GM23338 (cell line): ENCODE results near the gene UXS1. TPM values are rescaled to one million over a fixed set of nuclear protein-coding genes. Genes with fewer than 3 reads are reported as not detected.

ENCODE experiments used
- ATAC-seq: fragments of 200-7000 bp; cut with Tn5 transposase; 3 replicates; pipeline ENCODE4 v1.9.1; 2020
- DNase-seq: peaks from one replicate; pipeline ENCODE4 v3.0.0-alpha.2; 2015; ENCODE audit warnings: low spot score
- H2AFZ ChIP-seq: fragments of 200-600 bp; sonication (generic); 2 replicates; pipeline ENCODE4 v1.8.0; 2016; ENCODE audit warnings: antibody characterized with exemption, mild to moderate bottlenecking, moderate library complexity
- H3F3A ChIP-seq: fragments of 200-600 bp; sonication (generic); replicated peaks from 2 replicates; pipeline ENCODE4 v1.8.0; 2017; ENCODE audit warnings: antibody characterized with exemption, mixed run types, low read depth
- H3K27ac ChIP-seq: fragments of 200-600 bp; sonication (generic); 2 replicates; pipeline ENCODE4 v1.6.1; 2016; ENCODE audit warnings: low read depth
- H3K27me3 ChIP-seq: fragments of 200-600 bp; sonication (generic); 2 replicates; pipeline ENCODE4 v1.8.0; 2016; ENCODE audit warnings: mild to moderate bottlenecking, mixed run types, moderate library complexity; ENCODE audit not compliant: insufficient read depth
- H3K36me3 ChIP-seq: fragments of 200-600 bp; sonication (generic); 2 replicates; pipeline ENCODE4 v1.8.0; 2016; ENCODE audit warnings: mild to moderate bottlenecking; ENCODE audit not compliant: insufficient read depth
- H3K4me1 ChIP-seq: fragments of 200-600 bp; sonication (generic); 2 replicates; pipeline ENCODE4 v1.8.0; 2016; ENCODE audit warnings: mild to moderate bottlenecking, moderate library complexity; ENCODE audit not compliant: insufficient read depth
- H3K4me2 ChIP-seq: fragments of 200-600 bp; sonication (generic); 2 replicates; pipeline ENCODE4 v1.7.1; 2017; ENCODE audit warnings: mixed run types
- H3K4me3 ChIP-seq: fragments of 200-600 bp; sonication (generic); 2 replicates; pipeline ENCODE4 v1.6.1; 2016; ENCODE audit warnings: mixed run types
- H3K79me2 ChIP-seq: fragments of 200-600 bp; sonication (generic); replicated peaks from 2 replicates; pipeline ENCODE4 v1.8.0; 2017; ENCODE audit warnings: mild to moderate bottlenecking; ENCODE audit not compliant: insufficient read depth
- H3K9me2 ChIP-seq: fragments of 200-600 bp; sonication (generic); 2 replicates; pipeline ENCODE4 v1.8.0; 2017; ENCODE audit not compliant: insufficient read depth
- H4K20me1 ChIP-seq: fragments of 200-600 bp; sonication (generic); replicated peaks from 2 replicates; pipeline ENCODE4 v1.8.0; 2017; ENCODE audit warnings: mild to moderate bottlenecking; ENCODE audit not compliant: insufficient read depth
- H3K27ac Mint-ChIP-seq: 2 replicates; pipeline ENCODE4 v1.8.0; 2020; ENCODE audit warnings: inconsistent platforms, mild to moderate bottlenecking, moderate library complexity, mixed read lengths
- H3K27me3 Mint-ChIP-seq: 3 replicates; pipeline ENCODE4 v1.8.0; 2022; ENCODE audit warnings: low read depth, mild to moderate bottlenecking, moderate library complexity, mixed read lengths, inconsistent platforms; ENCODE audit not compliant: insufficient read depth, poor library complexity
- H3K36me3 Mint-ChIP-seq: 3 replicates; pipeline ENCODE4 v1.8.0; 2021; ENCODE audit warnings: low read depth, mild to moderate bottlenecking, inconsistent platforms, moderate library complexity, mixed read lengths
- H3K4me1 Mint-ChIP-seq: 3 replicates; pipeline ENCODE4 v1.8.0; 2020; ENCODE audit warnings: mild to moderate bottlenecking, inconsistent platforms, mixed read lengths
- H3K4me3 Mint-ChIP-seq: 3 replicates; pipeline ENCODE4 v1.8.0; 2021; ENCODE audit warnings: moderate library complexity, mild to moderate bottlenecking, inconsistent platforms, mixed read lengths
- H3K9me3 Mint-ChIP-seq: 3 replicates; pipeline ENCODE4 v1.8.0; 2020; ENCODE audit warnings: moderate library complexity, mild to moderate bottlenecking, inconsistent platforms, mixed read lengths
- CREB1 ChIP-seq: fragments of 250-450 bp; sonication (Bioruptor Pico); IDR thresholded peaks from 2 replicates; pipeline ENCODE4 v1.5.0; 2020; ENCODE audit warnings: low read depth, mild to moderate bottlenecking, moderate library complexity
- CTCF ChIP-seq, 2 experiments: fragments of 200-600 bp in 1 of 2; sonication (generic) in 1 of 2; conservative IDR thresholded peaks; 2 replicates each; pipeline versions ENCODE4 v1.5.1 to v1.6.1; 2016 to 2017; ENCODE audit warnings: antibody characterized with exemption in 2 of 2, low read depth in 2 of 2, mild to moderate bottlenecking in 2 of 2, moderate library complexity in 1 of 2
- ETS1 ChIP-seq: IDR thresholded peaks from 2 replicates; pipeline ENCODE4 v1.6.1; 2016; ENCODE audit warnings: antibody characterized with exemption
- EZH2 ChIP-seq: fragments of 200-600 bp; sonication (generic); IDR thresholded peaks from one replicate; pipeline ENCODE4 v1.8.0; 2017; ENCODE audit warnings: antibody characterized with exemption, mild to moderate bottlenecking, low read depth; ENCODE audit not compliant: unreplicated experiment
- EZH2phosphoT487 ChIP-seq: fragments of 200-600 bp; sonication (generic); IDR thresholded peaks from one replicate; pipeline ENCODE4 v1.8.1; 2018; ENCODE audit warnings: antibody characterized with exemption; ENCODE audit not compliant: unreplicated experiment
- JUNB ChIP-seq: IDR thresholded peaks from one replicate; pipeline ENCODE4 v1.6.1; 2016; ENCODE audit warnings: antibody characterized with exemption; ENCODE audit not compliant: unreplicated experiment
- NANOG ChIP-seq: IDR thresholded peaks from 2 replicates; pipeline ENCODE4 v1.6.1; 2016; ENCODE audit warnings: antibody characterized with exemption, borderline replicate concordance
- REST ChIP-seq: IDR thresholded peaks from one replicate; pipeline ENCODE4 v1.6.1; 2018; ENCODE audit warnings: antibody characterized with exemption; ENCODE audit not compliant: unreplicated experiment
- STAT1 ChIP-seq: IDR thresholded peaks from one replicate; pipeline ENCODE4 v1.6.1; 2016; ENCODE audit warnings: antibody characterized with exemption; ENCODE audit not compliant: unreplicated experiment
- ZNF114 ChIP-seq: fragments of 250-450 bp; sonication (Bioruptor Pico); IDR thresholded peaks from 2 replicates; pipeline ENCODE4 v1.5.0; 2020; ENCODE audit warnings: mild to moderate bottlenecking, moderate library complexity
- ZNF331 ChIP-seq: fragments of 250-450 bp; sonication (Bioruptor Pico); IDR thresholded peaks from 2 replicates; pipeline ENCODE4 v1.5.0; 2020; ENCODE audit warnings: low read depth, mild to moderate bottlenecking, moderate library complexity
- ZNF462 ChIP-seq: fragments of 250-450 bp; sonication (Bioruptor Pico); IDR thresholded peaks from 2 replicates; pipeline ENCODE4 v1.5.0; 2020; ENCODE audit warnings: mild to moderate bottlenecking, moderate library complexity
- polyA plus RNA-seq: library from polyadenylated mRNA; unstranded; fragments of >200 nt; fragmentation: Nextera tagmentation; extraction: Ambion mirVana; gene quantifications from 2 replicates; pipeline ENCODE4 v1.2.1, GENCODE V29; 2016
- total RNA-seq: library from RNA; depleted of rRNA; stranded (reverse); fragments of >200 nt; shearing (Covaris generic); gene quantifications from 2 replicates; pipeline ENCODE4 v1.2.3, GENCODE V29; 2014

UXS1 gene
- total and polyA plus RNA-seq, 2 experiments from 2014 or later: 48.7 to 131 TPM

GRCh38 chr2:106099691-106100090 is 94.4 kb downstream of the UXS1 start:
- Histone ChIP-seq H3K36me3 (peaks cover 2% of the 10 kb centered on the region; the same call in 1 of the 2 replicates), H3K9me2 (no peaks in the 10 kb centered on the region; the same call in 1 of the 2 replicates), H4K20me1 (peaks cover 13% of the 10 kb centered on the region), H3K4me2 (no peak overlapping the region), H2AFZ (no peak overlapping the region), H3K79me2 (no peaks in the 10 kb centered on the region), H3K4me3 (no peak overlapping the region), H3F3A (no peaks in the 10 kb centered on the region), H3K27me3 (no peaks in the 10 kb centered on the region), H3K4me1 (peaks cover 5% of the 10 kb centered on the region; the same call in 1 of the 2 replicates), H3K27ac (no peak overlapping the region)
- H3K27ac Mint-ChIP-seq: no peak overlapping the region
- DNase-seq: no peak
- H3K4me1 Mint-ChIP-seq: peaks cover 17% of the 10 kb centered on the region
- TF ChIP-seq REST: no peak
- no peak for TF ChIP-seq ZNF114 (CRISPR knock-in tag)
- no peak for TF ChIP-seq STAT1
- no peak for TF ChIP-seq CREB1
- no peak for TF ChIP-seq EZH2
- TF ChIP-seq JUNB: no peak
- no peak for TF ChIP-seq NANOG
- TF ChIP-seq EZH2phosphoT487: no peak
- TF ChIP-seq ETS1: no peak
- no peak for TF ChIP-seq ZNF462 (CRISPR knock-in tag)
- no peak for TF ChIP-seq CTCF (conservative IDR thresholded peaks at IDR 0.05; ENCODE audit: low read depth in 2 of 2)
- TF ChIP-seq ZNF331 (CRISPR knock-in tag): no peak
- H3K36me3 Mint-ChIP-seq: peaks cover 42% of the 10 kb centered on the region
- peaks cover 2% of the 10 kb centered on the region for H3K27me3 Mint-ChIP-seq
- no peaks in the 10 kb centered on the region; the same call in 2 of the 3 replicates for H3K9me3 Mint-ChIP-seq
- no peak overlapping the region for H3K4me3 Mint-ChIP-seq
- no peak for ATAC-seq
